SIG-M5 (cell line): Measurements from ENCODE around the gene MCF2L.

ENCODE experiments used
- DNase-seq: peaks from one replicate; lab custom pipeline; 2025; lab: John Stamatoyannopoulos, UW

Gene MCF2L

GRCh38 chr13:112951674-112952371 is 17.2 kb upstream of the MCF2L start:
- no peak for DNase-seq

GRCh38 chr13:112952759-112953551 is 16.1 kb upstream of the MCF2L start:
- DNase-seq = no peak

GRCh38 chr13:112953591-112954487 is 15.2 kb upstream of the MCF2L start:
- no peak for DNase-seq

- no peak for DNase-seq
These were observed 14.3 kb upstream of the MCF2L start for GRCh38 chr13:112954488-112955270.

- no peak for DNase-seq
These were observed 13.6 kb upstream of the MCF2L start for GRCh38 chr13:112955271-112955937.

- DNase-seq = no peak
These were observed 13.1 kb upstream of the MCF2L start for GRCh38 chr13:112955956-112956355.

GRCh38 chr13:112956571-112957294 is 12.3 kb upstream of the MCF2L start:
- DNase-seq = no peak

GRCh38 chr13:112957295-112957677 is 11.7 kb upstream of the MCF2L start:
- DNase-seq = no peak

GRCh38 chr13:112958127-112958989 is 10.7 kb upstream of the MCF2L start:
- DNase-seq = no peak

- DNase-seq = no peak
These were observed 9.8 kb upstream of the MCF2L start for GRCh38 chr13:112959206-112959605.

- DNase-seq = no peak
These were observed 9.1 kb upstream of the MCF2L start for GRCh38 chr13:112959701-112960542.

GRCh38 chr13:112960706-112961105 is 8.3 kb upstream of the MCF2L start:
- DNase-seq = no peak

GRCh38 chr13:112961457-112962369 is 7.3 kb upstream of the MCF2L start:
- DNase-seq = no peak

- DNase-seq = no peak
These were observed 6.6 kb upstream of the MCF2L start for GRCh38 chr13:112962396-112962795.

- no peak for DNase-seq
These were observed 5.9 kb upstream of the MCF2L start for GRCh38 chr13:112962911-112963625.

GRCh38 chr13:112963641-112964040 is 5.4 kb upstream of the MCF2L start:
- no peak for DNase-seq

GRCh38 chr13:112964971-112965492 is 4.0 kb upstream of the MCF2L start:
- DNase-seq = no peak
